ENCODE results near the gene NUCB1. TPM values are rescaled to one million over a fixed set of nuclear protein-coding genes. Genes with fewer than 3 reads are reported as not detected.
A peak's percentile ranks its signal among the peaks of the same experiment; 100 is the strongest.

The NUCB1 gene
- total RNA-seq, 2 experiments from 2014 or later, result 73.7 to 77.0 TPM

DNA sequence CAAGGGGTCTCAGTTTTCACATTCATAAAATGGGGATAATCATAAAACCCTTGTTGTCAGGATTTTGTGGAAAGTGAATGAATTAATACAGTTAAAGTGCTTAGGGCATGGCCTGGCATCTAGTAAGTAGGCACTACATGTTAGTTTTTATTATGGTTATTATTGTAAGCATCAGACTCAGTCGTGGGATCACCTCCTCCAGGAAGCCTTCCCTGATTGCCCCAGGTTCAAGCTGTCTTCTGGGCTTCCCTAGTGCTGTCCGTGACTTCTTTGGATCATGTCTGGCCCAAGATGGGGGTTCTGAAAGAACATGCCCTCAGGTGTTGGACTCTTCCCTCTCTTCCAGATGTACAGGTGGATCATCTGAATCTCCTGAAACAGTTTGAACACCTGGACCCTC, 10.7 kb downstream of the NUCB1 start:
- no peaks in the 10 kb centered on the region for H3K9me3 Mint-ChIP-seq
- no peak for ATAC-seq (ENCODE audit: poor library complexity)
- H3K36me3 Mint-ChIP-seq (ENCODE audit: low read depth), result peaks cover 73% of the 10 kb centered on the region

DNA sequence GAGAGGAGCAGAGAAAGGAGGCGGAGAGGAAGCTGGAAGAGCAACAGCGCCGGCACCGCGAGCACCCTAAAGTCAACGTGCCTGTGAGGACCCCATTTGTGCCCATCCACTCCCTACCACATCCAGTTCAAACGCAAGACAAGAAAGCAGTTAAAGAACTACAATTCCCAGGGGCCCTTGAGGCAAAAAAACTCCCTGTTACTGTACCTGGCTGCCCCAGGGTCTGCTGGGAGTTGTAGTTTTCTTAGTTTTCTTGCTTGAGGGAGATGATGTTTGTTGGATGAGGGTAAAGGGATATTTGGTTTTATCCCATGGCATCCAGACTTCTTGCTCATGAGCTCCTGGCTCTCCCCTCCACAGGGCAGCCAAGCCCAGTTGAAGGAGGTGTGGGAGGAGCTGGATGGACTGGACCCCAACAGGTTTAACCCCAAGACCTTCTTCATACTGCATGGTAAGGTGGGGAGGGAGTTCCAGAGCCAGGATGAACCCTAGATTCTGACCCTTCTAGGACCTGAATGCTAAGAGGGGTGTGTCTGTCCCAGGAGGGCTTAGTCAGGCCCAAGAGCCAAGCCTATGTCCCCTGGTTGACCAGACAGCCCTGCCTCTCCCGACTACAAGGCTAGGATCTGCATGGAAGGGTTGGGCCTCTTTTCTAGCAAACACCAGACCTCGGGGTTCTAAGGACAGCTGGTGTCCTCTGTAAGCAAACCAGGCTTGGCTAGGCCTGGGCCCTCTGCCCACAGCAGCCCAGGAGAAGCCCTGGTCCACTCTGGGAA, 13.2 kb downstream of the NUCB1 start:
- DNase-seq, result peak in 5 of 14 experiments; percentile 12 to 62 (median 30)
- H3K27me3 Mint-ChIP-seq, result no peaks in the 10 kb centered on the region
- no peak overlapping the region for H3K27ac ChIP-seq (ENCODE audit: low read depth in 1 of 2, low read length in 2 of 2)
- no peaks in the 10 kb centered on the region for H3K27me3 ChIP-seq (ENCODE audit: control insufficient read depth in 1 of 2, insufficient read depth in 2 of 2, low read length in 2 of 2)
- CTCF ChIA-PET, result no interaction called here
- ATAC-seq (ENCODE audit: poor library complexity), result peak; percentile 91
- H3K36me3 ChIP-seq (ENCODE audit: insufficient read depth, low read length), result peaks cover 75% of the 10 kb centered on the region
- no peak overlapping the region for H3K27ac Mint-ChIP-seq
- POLR2A ChIA-PET, result interaction anchor here (0.6 kb wide), 1 partner anchor 26 kb away, joined by 3 read pairs; no protein-coding TSS in a partner anchor
- H3K4me3 ChIP-seq (ENCODE audit: low read length), result no peak overlapping the region
- peaks cover 70% of the 10 kb centered on the region for H3K36me3 Mint-ChIP-seq (ENCODE audit: low read depth)
- H3K4me1 Mint-ChIP-seq (ENCODE audit: low read depth), result no peaks in the 10 kb centered on the region
- H3K4me1 ChIP-seq (ENCODE audit: insufficient read depth, low read length), result no peaks in the 10 kb centered on the region
- H3K9me3 ChIP-seq (ENCODE audit: control insufficient read depth in 1 of 2, insufficient read depth in 1 of 2, low read length in 2 of 2), result no peaks in the 10 kb centered on the region
- H3K4me3 Mint-ChIP-seq, result no peak overlapping the region
- no peaks in the 10 kb centered on the region for H3K9me3 Mint-ChIP-seq
- TF ChIP-seq, protein P1, sequence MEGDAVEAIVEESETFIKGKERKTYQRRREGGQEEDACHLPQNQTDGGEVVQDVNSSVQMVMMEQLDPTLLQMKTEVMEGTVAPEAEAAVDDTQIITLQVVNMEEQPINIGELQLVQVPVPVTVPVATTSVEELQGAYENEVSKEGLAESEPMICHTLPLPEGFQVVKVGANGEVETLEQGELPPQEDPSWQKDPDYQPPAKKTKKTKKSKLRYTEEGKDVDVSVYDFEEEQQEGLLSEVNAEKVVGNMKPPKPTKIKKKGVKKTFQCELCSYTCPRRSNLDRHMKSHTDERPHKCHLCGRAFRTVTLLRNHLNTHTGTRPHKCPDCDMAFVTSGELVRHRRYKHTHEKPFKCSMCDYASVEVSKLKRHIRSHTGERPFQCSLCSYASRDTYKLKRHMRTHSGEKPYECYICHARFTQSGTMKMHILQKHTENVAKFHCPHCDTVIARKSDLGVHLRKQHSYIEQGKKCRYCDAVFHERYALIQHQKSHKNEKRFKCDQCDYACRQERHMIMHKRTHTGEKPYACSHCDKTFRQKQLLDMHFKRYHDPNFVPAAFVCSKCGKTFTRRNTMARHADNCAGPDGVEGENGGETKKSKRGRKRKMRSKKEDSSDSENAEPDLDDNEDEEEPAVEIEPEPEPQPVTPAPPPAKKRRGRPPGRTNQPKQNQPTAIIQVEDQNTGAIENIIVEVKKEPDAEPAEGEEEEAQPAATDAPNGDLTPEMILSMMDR (IDR thresholded peaks at IDR 0.05), result no peak
- intact Hi-C loops (cut with DNase I, micrococcal nuclease), result no loop called here

More for the DNA sequence above, 10.7 kb downstream of the NUCB1 start:
- Histone ChIP-seq H3K27me3 (ENCODE audit: control insufficient read depth in 1 of 2, insufficient read depth in 2 of 2, low read length in 2 of 2) (no peaks in the 10 kb centered on the region), H3K4me3 (ENCODE audit: low read length) (no peak overlapping the region), H3K36me3 (ENCODE audit: insufficient read depth, low read length) (peaks cover 69% of the 10 kb centered on the region), H3K9me3 (ENCODE audit: control insufficient read depth in 1 of 2, insufficient read depth in 1 of 2, low read length in 2 of 2) (no peaks in the 10 kb centered on the region), H3K4me1 (ENCODE audit: insufficient read depth, low read length) (no peaks in the 10 kb centered on the region), H3K27ac (ENCODE audit: low read depth in 1 of 2, low read length in 2 of 2) (no peak overlapping the region)
- no peak for DNase-seq
- Mint-ChIP-seq H3K27ac (no peak overlapping the region), H3K27me3 (no peaks in the 10 kb centered on the region), H3K4me1 (ENCODE audit: low read depth) (no peaks in the 10 kb centered on the region), H3K4me3 (no peak overlapping the region)
- POLR2A ChIA-PET, result no interaction called here
- intact Hi-C loops (cut with DNase I, micrococcal nuclease), result no loop called here
- CTCF ChIA-PET, result no interaction called here
- TF ChIP-seq, protein P1 (IDR thresholded peaks at IDR 0.05), result no peak

DNA sequence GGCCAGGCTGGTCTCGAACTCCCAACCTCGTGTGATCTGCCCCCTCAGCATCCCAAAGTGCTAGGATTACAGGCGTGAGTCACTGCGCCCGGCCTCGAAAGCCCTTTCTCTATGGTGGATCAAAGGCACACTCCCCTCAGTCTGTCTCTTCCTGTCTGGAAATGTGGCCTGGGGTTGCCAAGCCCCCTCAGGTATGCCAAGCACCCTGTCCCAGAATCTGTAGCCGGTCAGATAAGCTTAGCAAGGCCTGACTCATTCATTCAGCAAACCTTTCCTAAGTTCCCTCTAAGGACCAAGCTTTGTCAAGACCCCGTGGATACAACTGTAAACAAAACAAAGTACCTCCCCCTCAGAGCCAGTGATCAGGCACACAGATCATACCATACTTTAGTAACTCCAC, 14.1 kb downstream of the NUCB1 start:
- Mint-ChIP-seq H3K27ac (no peak overlapping the region), H3K4me1 (ENCODE audit: low read depth) (no peaks in the 10 kb centered on the region), H3K27me3 (no peaks in the 10 kb centered on the region), H3K4me3 (no peak overlapping the region), H3K36me3 (ENCODE audit: low read depth) (peaks cover 73% of the 10 kb centered on the region), H3K9me3 (no peaks in the 10 kb centered on the region)
- ATAC-seq (ENCODE audit: poor library complexity) (no peak), DNase-seq (no peak)
- H3K27ac ChIP-seq (ENCODE audit: low read depth in 1 of 2, low read length in 2 of 2), result no peak overlapping the region
- intact Hi-C loops (cut with DNase I, micrococcal nuclease), result no loop called here
- no peaks in the 10 kb centered on the region for H3K27me3 ChIP-seq (ENCODE audit: control insufficient read depth in 1 of 2, insufficient read depth in 2 of 2, low read length in 2 of 2)
- peaks cover 77% of the 10 kb centered on the region for H3K36me3 ChIP-seq (ENCODE audit: insufficient read depth, low read length)
- TF ChIP-seq, protein P1 (IDR thresholded peaks at IDR 0.05), result no peak
- H3K4me1 ChIP-seq (ENCODE audit: insufficient read depth, low read length), result no peaks in the 10 kb centered on the region
- no peak overlapping the region for H3K4me3 ChIP-seq (ENCODE audit: low read length)
- ChIA-PET POLR2A (interaction anchor here (1.5 kb wide), 1 partner anchor 12 kb away, joined by 5 read pairs; no protein-coding TSS in a partner anchor), CTCF (no interaction called here)
- no peaks in the 10 kb centered on the region for H3K9me3 ChIP-seq (ENCODE audit: control insufficient read depth in 1 of 2, insufficient read depth in 1 of 2, low read length in 2 of 2)

Measured in CD4-positive, alpha-beta T cell (primary cell).